Measurements from ENCODE around the gene KPNB1.

KPNB1 gene

GRCh38 chr17:47636273-47637030 lies 13.3 kb upstream of the KPNB1 start:
- no peak for DNase-seq (ENCODE audit: low read depth in 2 of 2)

DNA sequence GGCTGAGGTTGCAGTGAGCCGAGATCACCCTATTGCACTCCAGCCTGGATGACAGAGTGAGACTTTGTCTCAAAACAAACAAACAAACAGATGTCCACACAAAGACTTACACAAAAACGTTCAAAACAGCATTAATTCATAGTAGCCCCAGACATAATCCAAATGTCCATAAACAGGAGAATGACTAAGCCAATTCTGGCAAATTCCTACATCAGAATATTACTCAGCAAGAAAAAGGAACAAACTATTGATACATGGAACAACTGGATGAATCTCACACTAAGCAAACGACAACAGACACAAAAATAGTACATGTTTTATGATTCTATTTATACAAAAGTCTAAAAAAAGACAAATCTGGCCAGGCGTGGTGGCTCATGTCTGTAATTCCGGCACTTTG lies 10.8 kb upstream of the KPNB1 start:
- no peak for DNase-seq (ENCODE audit: low read depth in 2 of 2)

DNA sequence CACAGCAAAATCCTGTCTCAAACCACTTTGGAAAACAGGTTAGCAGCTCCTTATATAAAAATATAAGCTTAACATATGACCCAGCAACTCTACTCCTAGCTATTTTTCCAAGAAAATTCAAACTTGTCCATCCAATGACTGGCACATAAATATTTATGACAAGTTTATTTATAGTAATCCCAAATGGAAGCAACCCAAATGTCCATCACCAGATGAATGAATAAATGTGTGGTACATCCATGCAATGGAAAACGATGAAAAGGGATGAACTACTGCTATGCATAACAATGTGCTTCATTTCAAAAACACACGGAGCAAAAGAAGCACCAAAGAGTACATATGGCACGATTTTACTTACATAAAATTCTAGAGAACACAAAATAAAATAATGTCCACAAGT lies 9.6 kb upstream of the KPNB1 start:
- no peak for DNase-seq (ENCODE audit: low read depth in 2 of 2)

GRCh38 chr17:47641202-47641601 lies 8.5 kb upstream of the KPNB1 start:
- no peak for DNase-seq (ENCODE audit: low read depth in 2 of 2)

- DNase-seq (ENCODE audit: low read depth in 2 of 2), result no peak
These were observed 6.6 kb upstream of the KPNB1 start for GRCh38 chr17:47643116-47643515.

DNA sequence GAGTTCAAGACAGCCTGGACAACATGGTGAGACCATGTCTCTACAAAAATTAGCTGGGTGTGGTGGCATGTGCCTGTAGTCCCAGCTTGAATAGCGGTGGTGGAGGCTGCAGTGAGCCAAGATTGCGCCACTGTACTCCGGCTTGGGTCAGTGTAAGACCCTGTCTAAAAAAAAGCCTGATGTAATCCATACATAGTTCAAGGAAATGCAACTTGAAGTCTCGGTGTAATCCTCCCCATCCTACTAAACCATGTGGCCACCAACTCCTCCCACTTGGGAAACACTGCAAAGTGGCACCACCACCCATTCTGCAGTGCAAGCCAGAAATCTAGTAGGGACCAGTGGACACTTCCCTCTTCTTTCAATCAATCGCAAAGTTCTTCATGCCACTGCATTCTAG lies 5.4 kb upstream of the KPNB1 start:
- no peak for DNase-seq (ENCODE audit: low read depth in 2 of 2)

DNA sequence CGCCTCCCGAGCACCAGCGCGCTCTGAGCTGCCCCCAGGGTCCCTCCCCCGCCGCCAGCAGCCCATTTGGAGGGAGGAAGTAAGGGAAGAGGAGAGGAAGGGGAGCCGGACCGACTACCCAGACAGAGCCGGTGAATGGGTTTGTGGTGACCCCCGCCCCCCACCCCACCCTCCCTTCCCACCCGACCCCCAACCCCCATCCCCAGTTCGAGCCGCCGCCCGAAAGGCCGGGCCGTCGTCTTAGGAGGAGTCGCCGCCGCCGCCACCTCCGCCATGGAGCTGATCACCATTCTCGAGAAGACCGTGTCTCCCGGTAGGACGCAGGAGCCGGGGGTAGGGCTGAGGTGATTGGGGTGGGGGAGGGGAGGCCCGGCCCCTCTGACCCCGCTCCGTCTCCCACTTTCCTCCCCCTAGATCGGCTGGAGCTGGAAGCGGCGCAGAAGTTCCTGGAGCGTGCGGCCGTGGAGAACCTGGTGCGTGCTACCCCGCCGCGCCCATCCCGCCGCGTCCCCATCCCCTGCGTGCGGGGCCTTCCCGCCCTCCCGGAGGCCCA lies 329 bp downstream of the KPNB1 start:
- DNase-seq (ENCODE audit: low read depth in 2 of 2), result no peak

DNA sequence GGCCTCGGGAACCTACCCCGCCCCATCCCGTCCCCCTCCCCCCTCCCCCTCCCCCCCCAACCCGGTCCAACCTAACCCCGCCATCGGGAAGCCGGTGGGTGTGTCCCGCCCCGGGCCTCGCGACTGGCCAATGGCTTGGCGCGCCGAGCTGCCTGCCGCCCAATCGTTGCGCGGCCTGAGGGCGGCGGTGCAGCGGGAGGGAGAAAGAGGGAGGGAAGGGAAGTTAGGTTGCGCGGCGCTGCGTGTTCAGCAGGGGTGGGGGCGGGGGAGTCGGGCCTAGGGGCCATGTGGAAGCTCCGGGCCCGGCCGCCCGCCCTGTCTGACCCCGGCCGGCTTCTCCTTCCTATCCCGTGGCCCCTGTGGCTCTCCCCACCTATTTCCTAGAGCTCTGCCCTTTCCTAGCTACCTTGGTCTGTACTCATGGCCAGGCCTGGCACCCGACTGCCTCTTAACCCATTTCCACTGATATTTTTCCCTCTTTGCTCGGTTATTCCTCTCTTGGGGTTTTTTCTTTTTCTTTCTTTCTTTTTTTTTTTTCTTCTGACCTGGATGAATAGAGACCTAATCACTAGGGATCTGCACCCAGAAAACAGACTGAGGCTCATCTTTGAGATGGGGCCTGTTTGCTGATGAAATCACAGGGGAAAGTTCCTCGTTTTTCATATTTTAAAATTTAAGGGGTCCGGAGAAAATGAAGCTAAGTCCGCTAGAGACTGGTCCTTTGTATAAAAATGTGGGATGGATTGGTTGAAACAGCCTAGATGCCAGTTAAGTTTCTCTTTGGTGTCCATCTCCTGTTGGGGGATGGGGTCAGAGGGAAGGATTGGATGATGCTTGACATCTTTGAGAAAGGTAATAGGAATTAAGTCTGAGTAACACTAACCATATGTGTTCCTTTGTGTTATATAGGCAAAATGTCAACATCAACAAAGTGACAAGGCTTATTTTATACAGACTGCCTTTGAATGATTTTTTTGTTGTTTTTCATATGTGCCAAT lies 1.1 kb downstream of the KPNB1 start:
- DNase-seq (ENCODE audit: low read depth in 2 of 2), result peak; percentile 93 to 94

DNA sequence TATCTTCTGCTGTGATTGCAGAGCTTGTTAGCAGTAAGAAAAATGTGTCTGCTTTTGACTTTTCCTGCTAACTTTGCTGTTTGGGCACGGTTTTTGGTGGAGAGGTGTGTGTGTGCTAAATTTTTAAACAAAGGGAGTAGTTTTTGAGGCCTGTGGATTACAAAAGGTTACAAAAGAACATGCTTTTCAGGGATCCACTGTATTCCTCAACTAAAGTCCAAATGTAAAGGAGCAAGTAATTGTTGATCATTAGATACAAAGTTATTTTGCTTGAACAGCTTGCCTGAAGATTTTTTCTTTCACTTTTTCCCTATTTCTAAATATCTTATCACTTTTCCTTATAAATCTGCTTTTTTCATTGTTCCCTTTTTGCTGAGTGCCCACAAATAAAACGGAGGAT lies 2.0 kb downstream of the KPNB1 start:
- DNase-seq (ENCODE audit: low read depth in 2 of 2), result no peak

GRCh38 chr17:47652570-47652969 lies 2.9 kb downstream of the KPNB1 start:
- no peak for DNase-seq (ENCODE audit: low read depth in 2 of 2)

- DNase-seq (ENCODE audit: low read depth in 2 of 2), result no peak
These were observed 3.7 kb downstream of the KPNB1 start for GRCh38 chr17:47653442-47653841.

DNA sequence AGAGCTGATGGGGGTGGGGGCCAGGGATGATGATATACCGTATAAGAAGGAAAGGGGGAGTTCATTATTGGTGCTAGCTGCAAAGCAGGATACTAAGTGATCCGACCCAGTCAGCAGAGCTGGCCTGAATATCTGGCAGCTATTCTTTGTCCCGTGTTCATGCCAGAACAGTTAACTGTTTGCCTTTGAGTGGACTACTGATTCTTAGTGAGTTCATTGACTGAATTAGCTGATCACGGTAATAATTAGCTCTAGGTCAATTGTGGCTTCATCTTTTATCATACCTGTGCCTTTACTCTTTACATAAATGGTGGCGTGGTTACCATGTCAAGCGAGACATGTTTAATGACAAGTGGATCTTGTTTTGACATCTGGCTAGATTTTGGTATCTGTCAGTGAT lies 5.3 kb downstream of the KPNB1 start:
- DNase-seq (ENCODE audit: low read depth in 2 of 2), result no peak

DNA sequence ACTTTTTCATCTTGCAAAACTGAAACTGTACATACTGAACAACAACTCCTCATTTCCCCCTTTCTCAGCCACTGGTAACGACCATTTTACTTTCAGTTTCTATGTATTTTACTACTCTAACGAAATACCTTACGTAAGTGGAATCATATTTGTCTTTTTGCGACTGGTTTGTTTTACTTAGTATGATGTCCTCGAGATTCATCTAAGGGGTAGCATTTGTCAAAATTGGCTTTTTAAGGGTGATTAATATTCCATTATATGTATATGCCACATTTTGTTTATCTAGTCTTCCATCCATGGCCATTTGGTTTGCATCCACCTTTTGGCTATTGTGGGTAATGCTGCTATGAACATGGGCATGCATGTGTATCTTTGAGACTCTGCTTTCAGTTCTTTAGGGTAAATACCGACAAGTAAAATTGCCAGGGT lies 10.4 kb downstream of the KPNB1 start:
- no peak for DNase-seq (ENCODE audit: low read depth in 2 of 2)

DNA sequence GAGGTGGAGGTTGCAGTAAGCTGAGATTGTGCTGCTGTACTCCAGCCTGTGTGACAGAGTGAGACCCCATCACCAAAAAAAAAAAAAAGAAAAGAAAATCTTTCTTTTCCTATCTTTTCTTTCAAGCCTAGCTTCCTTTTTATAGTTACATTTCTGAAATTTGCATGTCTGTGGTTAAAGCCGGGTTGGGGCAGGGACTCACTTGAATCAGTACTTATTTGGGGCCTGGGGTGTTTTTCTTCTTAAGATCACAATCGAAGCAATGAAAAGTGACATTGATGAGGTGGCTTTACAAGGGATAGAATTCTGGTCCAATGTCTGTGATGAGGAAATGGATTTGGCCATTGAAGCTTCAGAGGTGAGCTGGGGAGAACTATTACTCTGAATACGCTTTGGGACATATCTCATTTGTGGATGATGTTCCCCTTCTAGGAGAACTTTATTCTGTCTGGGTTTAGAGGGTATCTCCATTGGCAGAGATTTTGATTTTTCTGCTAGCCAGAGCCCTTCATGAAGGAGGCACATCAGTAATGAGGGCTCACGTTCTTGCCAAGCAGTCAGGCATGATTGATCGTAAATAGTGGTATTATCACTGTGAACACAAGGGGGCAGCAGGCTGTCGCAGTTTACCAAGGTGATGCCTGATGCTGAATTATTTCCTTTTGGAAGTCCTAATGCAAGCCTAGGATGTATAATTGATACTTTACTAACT lies 14.3 kb downstream of the KPNB1 start:
- peak in 1 of 2 experiments; percentile 25 for DNase-seq (ENCODE audit: low read depth in 2 of 2)

- no peak for DNase-seq (ENCODE audit: low read depth in 2 of 2)
These were observed 14.9 kb downstream of the KPNB1 start for GRCh38 chr17:47664624-47664941.

GRCh38 chr17:47665655-47666054 lies 15.9 kb downstream of the KPNB1 start:
- DNase-seq (ENCODE audit: low read depth in 2 of 2), result peak in 1 of 2 experiments; percentile 22

DNA sequence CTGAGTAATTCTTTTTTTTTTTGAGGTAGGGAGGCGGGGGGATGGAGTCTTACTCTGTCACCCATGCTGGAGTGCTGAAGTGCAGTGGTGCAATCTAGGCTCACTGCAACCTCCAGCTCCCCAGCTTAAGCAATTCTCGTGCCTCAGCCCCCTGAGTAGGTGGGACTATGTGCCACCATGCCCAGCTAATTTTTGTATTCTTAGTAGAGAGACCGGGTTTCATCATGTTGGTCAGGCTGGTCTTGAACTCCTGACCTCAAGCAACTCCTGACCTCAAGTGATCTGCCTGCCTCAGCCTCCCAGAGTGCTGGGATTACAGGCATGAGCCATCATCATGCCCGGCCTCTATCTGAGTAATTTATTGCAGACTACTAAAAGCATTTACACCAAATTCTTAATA lies 19.4 kb downstream of the KPNB1 start:
- DNase-seq (ENCODE audit: low read depth in 2 of 2), result no peak

DNA sequence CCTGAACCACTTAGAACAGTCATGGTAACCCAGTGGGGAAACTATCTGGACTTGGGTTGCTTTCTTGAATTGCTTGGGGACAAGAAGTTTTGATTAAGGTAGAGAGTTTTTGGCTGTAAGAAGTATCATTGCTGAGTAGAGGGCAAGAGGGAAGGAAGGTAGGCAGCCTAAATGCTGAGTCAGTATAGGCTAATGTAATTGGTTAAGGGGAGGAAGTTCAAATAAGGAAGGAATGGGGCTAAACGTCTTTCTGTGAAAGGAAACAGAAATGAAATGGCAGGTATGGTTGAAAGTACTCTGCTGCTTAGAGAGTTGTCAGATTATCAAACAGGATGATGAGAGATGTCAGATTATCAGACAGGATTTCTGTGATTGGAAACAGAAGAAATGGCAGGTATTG lies 20.3 kb downstream of the KPNB1 start:
- DNase-seq (ENCODE audit: low read depth in 2 of 2), result no peak

DNA sequence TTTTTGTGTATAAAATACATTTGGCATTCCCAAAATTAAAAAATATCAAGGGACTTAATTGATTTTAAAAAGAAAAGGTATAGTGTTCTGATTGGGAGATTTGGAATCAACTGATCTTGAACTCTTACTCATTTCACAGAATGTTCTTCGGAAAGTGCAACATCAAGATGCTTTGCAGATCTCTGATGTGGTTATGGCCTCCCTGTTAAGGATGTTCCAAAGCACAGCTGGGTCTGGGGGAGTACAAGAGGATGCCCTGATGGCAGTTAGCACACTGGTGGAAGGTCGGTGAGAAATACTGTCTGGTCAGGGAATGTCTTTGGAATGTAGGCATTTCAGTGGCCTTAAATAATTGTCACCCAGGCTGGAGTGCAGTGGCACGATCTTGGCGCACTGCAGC lies 24.8 kb downstream of the KPNB1 start:
- DNase-seq (ENCODE audit: low read depth in 2 of 2), result no peak

- no peak for DNase-seq (ENCODE audit: low read depth in 2 of 2)
These were observed 25.9 kb downstream of the KPNB1 start for GRCh38 chr17:47675380-47676198.

DNA sequence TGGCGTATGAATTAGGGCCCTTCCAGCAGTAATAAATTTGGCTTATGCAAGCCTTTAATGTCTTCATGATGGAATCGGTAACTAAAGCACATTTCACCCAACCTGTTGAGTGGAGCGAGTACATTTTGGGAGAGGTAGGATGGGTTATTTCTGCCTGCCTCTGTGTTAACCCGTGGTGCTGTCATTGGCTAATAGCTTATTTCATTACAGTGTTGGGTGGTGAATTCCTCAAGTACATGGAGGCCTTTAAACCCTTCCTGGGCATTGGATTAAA lies 26.4 kb downstream of the KPNB1 start:
- no peak for DNase-seq (ENCODE audit: low read depth in 2 of 2)

Measured in fibroblast of skin of left quadriceps (primary cell).